HG02798 (cell line): ENCODE measurements around the gene KIR2DL3.
"Not testable (repeated sequence)": the region's sequence is repeated elsewhere in the genome, so short reads cannot be mapped to it uniquely, and the experiment has no call there.

Experiments
- ATAC-seq: cut with Tn5 transposase; IDR thresholded peaks from one replicate; pipeline ENCODE4 v1.9.1; 2021; ENCODE audit warnings: mild to moderate bottlenecking; ENCODE audit not compliant: unreplicated experiment, poor library complexity

KIR2DL3 gene

GRCh38 chr19:54739587-54740497, 1.5 kb downstream of the KIR2DL3 start:
- no peak for ATAC-seq

- not testable (repeated sequence) for ATAC-seq
These were observed 3.6 kb downstream of the KIR2DL3 start for GRCh38 chr19:54741950-54742349.

- not testable (repeated sequence) for ATAC-seq
These were observed 5.8 kb downstream of the KIR2DL3 start for GRCh38 chr19:54744080-54744479.

- ATAC-seq: not testable (repeated sequence)
These were observed 9.5 kb downstream of the KIR2DL3 start for GRCh38 chr19:54747614-54748322.

GRCh38 chr19:54750276-54750675, 12.0 kb downstream of the KIR2DL3 start:
- ATAC-seq: not testable (repeated sequence)

- not testable (repeated sequence) for ATAC-seq
These were observed 18.1 kb downstream of the KIR2DL3 start for GRCh38 chr19:54756204-54757110.

- ATAC-seq: not testable (repeated sequence)
These were observed 20.3 kb downstream of the KIR2DL3 start for GRCh38 chr19:54758577-54758976.

GRCh38 chr19:54764219-54764618, 25.9 kb downstream of the KIR2DL3 start:
- not testable (repeated sequence) for ATAC-seq

- ATAC-seq: not testable (repeated sequence)
These were observed 28.2 kb downstream of the KIR2DL3 start for GRCh38 chr19:54766464-54766863.

GRCh38 chr19:54769646-54770045, 31.3 kb downstream of the KIR2DL3 start, which contains the start of gene KIR2DL1:
KIR2DL1 (plus strand) TSS chr19:54769793; CDS start chr19:54769851, 58 bp downstream.
- ATAC-seq: not testable (repeated sequence)

GRCh38 chr19:54770511-54770910, 32.2 kb downstream of the KIR2DL3 start:
- ATAC-seq: not testable (repeated sequence)

GRCh38 chr19:54771018-54771960, 33.0 kb downstream of the KIR2DL3 start:
- not testable (repeated sequence) for ATAC-seq

GRCh38 chr19:54772666-54773065, 34.4 kb downstream of the KIR2DL3 start:
- not testable (repeated sequence) for ATAC-seq

- ATAC-seq: not testable (repeated sequence)
These were observed 36.9 kb downstream of the KIR2DL3 start for GRCh38 chr19:54775095-54775815.

- not testable (repeated sequence) for ATAC-seq
These were observed 37.5 kb downstream of the KIR2DL3 start for GRCh38 chr19:54775830-54776229.

GRCh38 chr19:54777851-54778250, 39.5 kb downstream of the KIR2DL3 start:
- not testable (repeated sequence) for ATAC-seq

- ATAC-seq: not testable (repeated sequence)
These were observed 40.6 kb downstream of the KIR2DL3 start for GRCh38 chr19:54778896-54779295.

- not testable (repeated sequence) for ATAC-seq
These were observed 44.6 kb downstream of the KIR2DL3 start for GRCh38 chr19:54782916-54783315.
